Measurements from ENCODE around the gene CCL19.

The CCL19 gene

GRCh38 chr9:34693560-34693959 is 2.5 kb upstream of the CCL19 start:
- no peak for FAIRE-seq

GRCh38 chr9:34691936-34692315 is 850 bp upstream of the CCL19 start:
- no peak for FAIRE-seq

GRCh38 chr9:34689512-34689911 is 1.6 kb downstream of the CCL19 start:
- FAIRE-seq: no peak

GRCh38 chr9:34689116-34689470 is 2.0 kb downstream of the CCL19 start:
- FAIRE-seq: no peak

GRCh38 chr9:34688329-34689115 is 2.6 kb downstream of the CCL19 start:
- FAIRE-seq: no peak

GRCh38 chr9:34687276-34688030 is 3.6 kb downstream of the CCL19 start:
- no peak for FAIRE-seq

- no peak for FAIRE-seq
Measured at GRCh38 chr9:34686732-34687131, 4.3 kb downstream of the CCL19 start.

GRCh38 chr9:34686231-34686630 is 4.8 kb downstream of the CCL19 start:
- FAIRE-seq: no peak

GRCh38 chr9:34685591-34685990 is 5.5 kb downstream of the CCL19 start:
- FAIRE-seq: no peak

- FAIRE-seq: no peak
Measured at GRCh38 chr9:34684816-34685215, 6.3 kb downstream of the CCL19 start.

GRCh38 chr9:34684145-34684544 is 6.9 kb downstream of the CCL19 start:
- FAIRE-seq: no peak

GRCh38 chr9:34675869-34676268 is 15.2 kb downstream of the CCL19 start:
- no peak for FAIRE-seq

- FAIRE-seq: peak; percentile 82
Measured at GRCh38 chr9:34675048-34675714, 15.9 kb downstream of the CCL19 start.

GRCh38 chr9:34674440-34674839 is 16.6 kb downstream of the CCL19 start:
- FAIRE-seq: no peak

- FAIRE-seq: no peak
Measured at GRCh38 chr9:34671307-34671706, 19.8 kb downstream of the CCL19 start.

- no peak for FAIRE-seq
Measured at GRCh38 chr9:34669809-34670562, 21.1 kb downstream of the CCL19 start.

GRCh38 chr9:34665381-34666250 is 25.5 kb downstream of the CCL19 start:
- FAIRE-seq: no peak

GRCh38 chr9:34665067-34665380 is 26.1 kb downstream of the CCL19 start:
- no peak for FAIRE-seq

GRCh38 chr9:34664281-34665066 is 26.6 kb downstream of the CCL19 start:
- FAIRE-seq: peak; percentile 59

GRCh38 chr9:34663303-34663605 is 27.8 kb downstream of the CCL19 start:
- FAIRE-seq: no peak

GRCh38 chr9:34662526-34663302 is 28.4 kb downstream of the CCL19 start, which contains the start of gene CCL27:
Gene CCL27 (minus strand): TSS chr9:34662657. CDS start chr9:34662633, 24 bp downstream.
- FAIRE-seq: no peak

All from G401.6 (cell line).